GM15510 (cell line): ENCODE results near the gene FAM131A.

Experiments
- POLR2A ChIP-seq: IDR thresholded peaks from 3 replicates; pipeline ENCODE4 v1.6.1; 2011; ENCODE audit warnings: borderline replicate concordance; ENCODE audit not compliant: insufficient read length; ENCODE audit errors: extremely low read depth

Gene FAM131A

DNA sequence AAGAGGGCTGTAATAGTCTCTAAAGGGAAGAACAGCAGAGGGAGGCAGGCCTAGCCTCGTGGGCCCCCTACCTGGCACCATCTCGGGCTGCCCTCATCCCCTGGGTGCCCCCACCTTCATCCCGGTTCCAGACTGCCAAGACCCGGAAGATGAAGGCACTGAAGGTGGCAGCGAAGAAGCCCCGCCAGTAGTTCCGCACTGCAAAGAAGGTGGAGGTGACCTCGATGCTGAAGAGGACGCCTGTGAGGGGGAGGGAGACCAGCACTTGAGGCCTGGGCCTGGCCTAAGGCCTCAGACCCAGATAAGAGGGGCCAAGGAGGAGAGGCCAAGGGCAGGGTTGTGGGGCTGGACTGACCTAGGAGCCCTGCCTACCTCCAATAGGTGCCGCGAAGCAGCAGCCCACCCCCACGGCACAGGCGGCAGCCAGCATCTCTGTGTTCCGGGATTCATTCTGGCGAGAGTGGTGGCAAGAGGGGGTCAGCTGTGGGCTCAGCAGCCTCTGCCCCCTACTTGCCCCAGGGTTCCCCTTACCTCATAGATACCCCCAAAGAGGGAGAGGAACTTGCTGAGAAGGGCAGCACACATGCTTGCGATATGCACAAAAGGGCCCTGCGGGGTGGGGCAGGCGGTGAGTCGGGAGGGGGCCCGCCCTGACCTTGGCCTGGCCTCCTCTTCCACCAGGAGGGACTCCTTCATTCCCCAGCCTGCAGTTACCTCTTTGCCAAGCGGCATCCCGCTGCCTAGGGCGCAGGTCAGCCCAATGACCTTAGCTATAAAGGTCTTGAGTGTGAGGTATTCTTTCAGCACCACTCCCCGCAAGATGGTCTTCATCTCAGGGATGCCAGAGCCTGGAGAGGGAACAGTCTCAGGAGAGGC, 20.1 kb downstream of the FAM131A start:
- TF ChIP-seq POLR2A = no peak

DNA sequence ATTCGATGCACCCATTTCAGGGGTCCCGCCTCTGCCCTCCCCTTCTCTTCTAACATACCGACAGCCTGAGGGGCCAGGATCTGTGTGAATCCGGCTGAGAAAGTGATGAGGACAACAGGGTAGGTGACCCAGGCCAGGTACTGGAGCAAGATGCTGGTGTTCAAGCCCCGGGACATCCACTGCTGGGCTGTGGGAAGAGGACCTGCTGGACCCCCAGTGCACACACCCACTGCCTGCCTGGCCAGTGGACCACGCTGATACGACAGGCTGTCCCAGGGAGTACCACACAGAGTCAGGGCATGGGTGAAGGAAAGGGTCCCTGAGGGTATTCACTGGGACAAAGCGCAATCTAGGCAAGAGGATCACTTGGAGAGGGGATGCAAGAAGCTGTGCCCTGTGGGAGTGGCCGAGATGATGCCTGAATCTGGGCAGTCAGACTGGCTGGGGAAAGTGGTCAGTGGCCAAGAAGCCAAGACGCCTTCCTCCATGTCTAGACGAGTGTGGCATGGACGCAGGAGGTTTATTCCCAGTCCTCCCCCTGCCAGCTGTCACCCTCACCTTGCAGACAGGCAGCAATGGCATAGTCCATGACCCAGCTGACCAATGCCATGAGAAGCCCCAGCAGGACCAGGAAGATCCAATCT, 20.8 kb downstream of the FAM131A start:
- TF ChIP-seq POLR2A = no peak

DNA sequence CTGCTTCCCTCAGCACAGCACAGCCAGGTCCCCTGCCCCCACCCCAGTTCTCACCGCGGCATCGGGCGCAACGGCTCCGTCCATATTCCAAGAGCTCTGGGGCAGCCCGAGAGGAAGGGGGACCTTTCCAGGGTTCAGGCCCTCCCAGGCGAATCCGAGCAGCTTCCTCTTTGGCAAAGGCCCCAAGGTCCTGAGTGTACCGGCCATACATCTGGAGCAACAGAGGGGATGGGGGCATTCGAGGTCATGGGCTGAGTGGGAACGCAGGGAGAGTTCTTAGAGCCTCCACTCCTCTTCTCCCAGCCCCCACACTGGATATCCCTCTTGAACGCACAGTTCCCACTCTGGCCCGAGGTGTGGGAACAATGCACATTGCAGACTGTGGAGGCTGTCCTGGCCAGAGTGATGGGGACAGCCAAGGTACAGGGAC, 21.5 kb downstream of the FAM131A start:
- no peak for TF ChIP-seq POLR2A

DNA sequence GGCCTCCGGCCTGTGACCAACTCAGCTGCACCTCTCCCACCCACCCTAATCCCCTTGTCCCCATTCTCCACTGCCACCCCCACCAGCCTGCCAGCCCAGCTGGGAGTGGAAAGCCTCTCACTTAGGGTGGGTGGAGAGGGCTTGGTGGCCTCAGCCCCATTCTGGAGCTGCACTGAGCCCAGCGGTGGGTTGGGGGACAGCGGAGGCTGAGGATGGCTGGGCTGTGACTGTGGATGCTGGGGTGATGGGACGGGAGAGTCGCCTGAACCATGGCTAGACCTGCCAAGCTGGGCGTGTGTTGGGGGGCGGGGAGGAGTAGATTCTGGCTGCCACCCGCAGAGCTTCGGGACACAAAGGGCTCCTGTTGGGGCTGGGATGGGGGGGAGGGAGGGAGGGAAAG, 22.2 kb downstream of the FAM131A start:
- no peak for TF ChIP-seq POLR2A

DNA sequence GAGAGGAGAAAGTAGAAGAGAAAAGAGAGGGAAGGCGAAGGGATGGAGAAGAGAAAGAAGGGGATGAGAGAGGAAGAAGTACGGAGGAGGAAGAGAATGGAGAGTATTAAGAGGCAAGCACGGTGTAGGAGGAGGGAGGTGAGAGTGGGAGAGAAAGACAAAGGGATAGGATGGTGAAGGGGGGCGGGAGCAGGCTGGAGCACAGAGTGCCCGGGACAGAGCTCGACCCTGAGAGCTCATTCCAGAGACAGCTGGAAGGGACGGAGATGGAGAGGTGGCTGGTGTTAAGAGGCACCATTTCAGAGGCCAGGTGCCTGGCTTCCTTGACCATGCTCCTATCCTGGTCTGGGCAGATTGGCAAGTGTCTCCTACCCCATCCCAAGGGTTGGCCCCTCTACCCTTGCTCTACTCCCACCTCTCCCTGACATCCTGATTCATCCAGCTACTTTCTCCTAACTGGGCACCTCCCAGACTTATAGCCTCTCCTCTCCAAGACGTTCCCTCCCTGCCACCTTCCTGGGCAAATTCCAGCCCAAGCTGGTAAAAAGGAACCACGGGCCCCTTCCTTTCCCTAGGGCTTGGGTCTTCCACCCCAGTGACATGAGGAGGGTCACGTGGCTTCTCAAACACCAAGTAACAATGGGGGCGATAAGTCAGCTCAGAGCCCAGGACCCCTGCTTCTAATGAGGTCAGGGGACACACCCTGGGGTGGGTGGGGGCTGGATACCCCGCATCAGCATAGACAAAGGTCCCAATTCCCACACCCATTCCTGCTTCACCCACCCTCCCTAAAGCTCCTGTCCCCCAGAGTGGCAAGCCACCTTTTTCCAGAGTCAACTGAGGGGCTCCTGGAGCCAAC, 22.9 kb downstream of the FAM131A start:
- no peak for TF ChIP-seq POLR2A

DNA sequence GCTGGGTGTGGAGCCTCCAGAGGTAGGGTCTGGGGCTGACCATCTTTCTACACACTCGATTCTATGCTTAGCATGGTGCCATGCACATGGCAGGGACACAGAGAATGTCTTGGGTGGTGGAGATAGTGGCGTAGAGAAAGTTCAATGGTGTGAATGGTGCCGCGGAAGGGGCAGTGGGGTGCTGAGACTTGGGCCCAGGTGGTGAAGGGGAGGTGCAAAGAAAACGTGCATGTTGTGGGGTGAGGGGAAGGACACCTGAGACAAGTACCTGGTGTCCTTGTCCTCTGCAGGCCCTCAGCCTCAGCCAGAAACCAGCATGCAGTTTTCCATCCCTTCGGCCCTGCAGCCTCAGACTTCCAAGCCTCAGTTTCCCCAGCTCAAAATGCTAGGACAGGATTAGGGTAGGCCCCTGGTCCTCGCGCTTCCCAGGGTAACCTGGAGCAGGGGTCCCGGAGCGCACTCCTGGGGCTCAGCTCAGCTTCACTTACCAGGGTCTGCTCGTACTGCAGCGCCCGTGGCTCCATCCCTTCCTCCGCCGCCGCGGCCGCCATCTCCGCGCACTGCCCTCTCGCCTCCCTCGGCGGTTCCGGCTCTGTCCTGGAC, 23.6 kb downstream of the FAM131A start:
- TF ChIP-seq POLR2A = no peak

DNA sequence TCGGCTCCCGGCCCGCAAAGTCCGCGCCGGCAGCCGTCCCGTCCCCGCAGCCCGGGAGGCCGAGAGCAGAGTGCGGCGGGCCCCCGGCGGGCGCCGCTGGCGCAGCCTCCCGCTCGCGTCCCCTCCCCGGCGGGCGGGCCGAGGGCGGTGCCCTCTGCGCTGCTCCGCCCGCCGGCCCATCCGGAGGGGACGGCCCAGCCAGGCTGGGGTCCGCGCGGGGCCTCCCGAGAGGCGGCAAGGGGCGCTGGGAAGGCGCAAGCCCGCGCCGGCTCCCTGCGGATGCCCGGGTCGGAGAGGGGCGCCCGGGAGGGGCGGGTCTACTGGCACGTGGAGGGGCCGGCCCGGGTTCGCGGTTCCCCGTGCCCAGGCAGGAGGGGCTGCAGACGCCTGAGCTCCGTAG, 24.1 kb downstream of the FAM131A start, which contains the start of the genes CLCN2 and POLR2H:
CLCN2 (minus strand) TSS at position 74 of the 400 bp plus-strand sequence. CDS start 126 bp downstream, outside the sequence.
POLR2H (plus strand) TSS at position 179 of the 400 bp plus-strand sequence. CDS start 1,783 bp downstream, outside the sequence.
- peak; percentile 58 for TF ChIP-seq POLR2A

DNA sequence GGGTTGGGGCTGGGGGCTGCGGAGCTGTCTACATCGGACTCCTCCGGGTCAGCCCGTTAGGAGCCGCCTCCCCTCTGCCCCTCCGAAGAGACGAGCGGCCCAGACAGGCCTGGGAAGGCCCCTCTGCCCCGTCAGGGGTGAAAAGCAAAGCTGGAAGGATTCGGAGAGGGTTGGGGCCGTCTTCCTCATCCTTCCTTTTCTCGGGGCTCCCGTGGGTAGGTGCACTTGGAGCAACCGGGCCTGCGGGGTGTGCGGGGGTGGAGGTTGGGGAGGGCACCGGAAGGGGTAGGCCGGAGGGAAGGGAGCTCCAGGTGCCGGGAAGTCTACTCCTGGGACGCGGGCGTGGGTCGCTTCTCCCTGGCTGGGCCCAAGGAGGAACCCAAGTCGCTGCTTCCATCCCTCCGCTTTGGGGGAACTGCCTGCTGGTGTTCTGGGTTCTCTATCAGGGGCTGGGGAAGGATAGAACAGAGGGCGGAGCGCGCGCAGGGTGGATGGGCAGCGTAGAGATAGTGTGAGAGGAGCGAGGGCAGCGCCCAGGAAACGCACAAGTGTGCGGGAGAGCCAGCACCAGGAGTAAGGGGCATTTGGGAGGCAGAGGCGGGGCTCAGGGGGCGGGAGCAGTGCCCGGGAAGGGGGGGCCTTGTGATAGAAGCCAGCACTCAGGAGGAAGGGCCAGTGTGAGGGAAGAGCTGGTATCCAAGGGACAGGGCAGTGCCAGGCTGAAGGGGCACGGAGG, 24.7 kb downstream of the FAM131A start:
- no peak for TF ChIP-seq POLR2A

DNA sequence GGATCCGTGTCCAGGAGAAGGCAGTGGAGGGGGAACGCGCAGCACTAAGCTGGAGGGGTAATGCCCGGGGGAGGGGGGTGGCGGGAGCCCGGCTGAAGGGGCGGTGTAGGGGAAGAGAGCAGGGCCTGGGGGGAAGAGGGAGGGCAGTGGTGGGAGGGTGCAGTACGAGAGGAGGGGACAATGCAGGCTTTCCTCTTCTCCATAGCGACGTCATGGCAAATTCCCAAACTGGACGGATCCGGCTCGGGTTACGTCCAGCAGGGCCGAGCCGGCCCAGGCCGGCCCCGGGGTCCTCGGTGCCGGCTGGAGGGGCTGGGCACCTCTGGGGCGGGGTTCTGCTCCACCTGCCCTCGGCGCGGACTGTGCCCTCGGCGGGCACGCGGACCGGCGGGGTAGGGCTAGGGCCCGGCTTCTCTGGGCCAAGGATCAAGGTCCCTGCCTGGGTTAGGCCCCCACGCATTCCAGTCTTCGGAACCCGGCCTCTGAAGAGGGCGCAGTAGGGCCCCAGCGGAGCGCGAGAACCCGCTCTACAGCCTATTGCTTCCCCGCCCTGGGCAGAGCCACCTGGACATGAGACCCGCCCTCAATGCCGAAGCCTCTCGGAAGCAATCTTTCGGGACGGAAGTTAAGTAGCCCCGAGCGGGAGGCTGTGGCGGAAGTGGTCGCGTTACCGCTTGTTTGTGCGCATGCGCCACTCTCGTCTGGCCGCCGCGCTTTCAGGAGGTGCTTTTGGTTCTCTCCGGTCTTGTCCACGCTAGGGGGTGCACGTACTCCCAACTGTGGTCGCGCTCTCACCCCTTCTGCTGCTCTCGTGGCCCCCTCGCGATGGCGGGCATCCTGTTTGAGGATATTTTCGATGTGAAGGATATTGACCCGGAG, 25.5 kb downstream of the FAM131A start:
- TF ChIP-seq POLR2A = peak; percentile 77

DNA sequence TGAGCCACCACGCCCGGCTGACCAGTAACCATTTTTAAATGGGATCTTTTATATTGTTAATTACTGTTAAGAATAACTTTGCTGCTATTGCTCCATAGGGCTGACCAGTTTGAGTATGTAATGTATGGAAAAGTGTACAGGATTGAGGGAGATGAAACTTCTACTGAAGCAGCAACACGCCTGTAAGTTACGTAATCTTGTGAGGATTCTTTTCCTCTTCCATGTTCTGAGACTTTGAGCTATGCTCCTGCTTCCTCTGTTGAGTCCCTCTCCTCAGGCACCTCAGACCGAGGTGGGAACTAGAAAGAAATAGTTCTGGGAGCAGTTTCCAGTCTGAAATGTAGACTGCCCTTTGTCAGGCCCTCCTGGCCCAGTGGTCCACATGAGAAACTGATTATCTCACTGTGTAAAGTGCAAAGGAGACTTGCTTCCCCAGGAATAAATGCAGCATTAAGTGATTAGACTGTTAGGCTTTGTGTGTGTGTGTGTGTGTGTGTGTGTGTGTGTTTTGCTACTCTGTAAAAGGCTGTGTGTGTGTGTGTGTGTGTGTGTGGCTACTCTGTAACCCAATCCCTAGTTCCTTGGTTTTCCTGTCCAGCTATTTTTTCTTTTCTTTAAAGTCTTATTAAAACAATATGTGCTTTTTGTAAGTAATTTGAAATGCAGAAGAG, 29.4 kb downstream of the FAM131A start:
- no peak for TF ChIP-seq POLR2A

DNA sequence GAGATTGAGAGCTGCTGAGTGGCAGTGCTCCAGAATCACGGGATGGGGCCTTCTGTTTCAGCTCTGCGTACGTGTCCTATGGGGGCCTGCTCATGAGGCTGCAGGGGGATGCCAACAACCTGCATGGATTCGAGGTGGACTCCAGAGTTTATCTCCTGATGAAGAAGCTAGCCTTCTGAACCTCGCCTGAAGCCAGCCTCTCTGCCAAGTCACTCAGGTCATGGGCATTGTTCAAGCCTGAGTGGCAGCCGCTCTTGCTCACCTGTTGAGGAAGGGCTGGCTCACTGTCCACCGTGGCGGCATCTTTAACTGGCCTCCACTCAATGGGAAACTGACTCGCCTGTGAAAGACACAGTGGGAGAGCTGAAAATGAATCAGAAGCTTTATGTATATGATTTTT, 30.7 kb downstream of the FAM131A start:
- no peak for TF ChIP-seq POLR2A

DNA sequence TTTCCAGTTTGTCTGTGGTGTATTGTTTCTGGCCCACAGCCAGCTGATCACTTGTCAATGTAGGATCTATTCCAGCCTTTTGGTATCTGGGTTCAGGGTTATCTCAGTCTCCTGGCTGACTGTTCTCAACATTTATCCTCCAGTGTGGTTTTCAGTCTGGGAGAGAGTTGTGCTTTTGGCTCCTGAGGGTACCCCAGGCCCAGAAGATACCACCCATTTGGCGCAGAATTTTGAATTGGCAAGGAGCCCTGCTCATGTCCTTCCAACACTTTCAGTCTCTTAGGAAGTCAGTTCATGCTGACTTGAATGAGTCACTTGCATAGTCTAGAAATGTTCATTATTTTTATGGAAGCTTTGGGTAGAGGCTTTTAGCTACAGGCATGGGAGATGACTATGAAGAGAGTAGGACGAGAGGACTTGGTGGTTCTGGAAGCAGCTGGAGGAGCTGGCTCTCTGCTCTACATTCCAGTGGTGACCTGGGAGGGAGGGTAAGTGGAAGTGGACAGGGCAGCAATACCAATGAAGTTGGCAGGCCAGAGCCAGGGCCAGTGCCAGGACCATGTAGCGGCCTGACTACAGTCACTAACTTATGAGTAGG, 31.3 kb downstream of the FAM131A start:
- no peak for TF ChIP-seq POLR2A
